NT2/D1 (cell line): Measurements from ENCODE around the gene RGL2.

ENCODE experiments used
- SUZ12 ChIP-seq: IDR thresholded peaks from 2 replicates; pipeline ENCODE4 v1.6.1; 2011; ENCODE audit not compliant: insufficient read length, insufficient read depth; ENCODE audit errors: extremely low read depth
- YY1 ChIP-seq: IDR thresholded peaks from 2 replicates; pipeline ENCODE4 v1.6.1; 2011; ENCODE audit not compliant: insufficient read length, insufficient read depth

- no peak for TF ChIP-seq YY1
- TF ChIP-seq SUZ12, result no peak
Observed at GRCh38 chr6:33299237-33299944, 649 bp upstream of the RGL2 start.
